Motor neuron (in vitro differentiated cells): Measurements from ENCODE around the gene ST3GAL4. TPM values are rescaled to one million over a fixed set of nuclear protein-coding genes. Genes with fewer than 3 reads are reported as not detected.
A peak's percentile ranks its signal among the peaks of the same experiment; 100 is the strongest.

Source experiments
- ATAC-seq, 8 experiments: fragments of 200-7000 bp; cut with Tn5 transposase; replicated peaks in 6 of 8; 2 replicates each; pipeline ENCODE4 v1.8.0; 2021; ENCODE audit warnings: mild to moderate bottlenecking in 8 of 8, moderate library complexity in 8 of 8
- H3K27ac ChIP-seq, 2 donors: fragments of 250-450 bp; sonication (Bioruptor Pico); 2 replicates each; pipeline ENCODE4 v1.9.0; 2021; ENCODE audit warnings: antibody characterized with exemption in 2 of 2, mild to moderate bottlenecking in 2 of 2, moderate library complexity in 1 of 2
- H3K4me1 ChIP-seq, 2 donors: fragments of 250-450 bp; sonication (Bioruptor Pico); replicated peaks in 1 of 2; 2 replicates each; pipeline ENCODE4 v1.6.1; 2021; ENCODE audit warnings: antibody characterized with exemption in 2 of 2, mild to moderate bottlenecking in 2 of 2, moderate library complexity in 1 of 2
- H3K4me3 ChIP-seq, 5 donors: fragments of 250-450 bp; sonication (Bioruptor Pico); 2 replicates each; pipeline ENCODE4 v1.9.0; 2021; ENCODE audit warnings: antibody characterized with exemption in 5 of 5, mild to moderate bottlenecking in 5 of 5, moderate library complexity in 4 of 5
- WGBS, 10 experiments: fragments of 450-650 bp; shearing (Covaris generic); methylation state at CpG; one replicate each; pipeline ENCODE4 v1.0.0; 2022; 5-methylcytosine and 5-hydroxymethylcytosine counted together
- in situ Hi-C, 9 experiments: fragments of 400-800 bp; cut with MboI; loops; one replicate each; pipeline ENCODE4 v1.15.0; 2021; ENCODE audit warnings: low sequenced_read_pairs in 9 of 9, low pct_unique_long_range_greater_than_20kb in 2 of 9; ENCODE audit not compliant: unreplicated experiment in 9 of 9
- total RNA-seq, 8 experiments: library from RNA; unstranded; fragments of 300-600 nt; gene quantifications; 2 replicates each; pipeline versions ENCODE4 v1.2.3 to v1.2.4, GENCODE V29; 2022

ST3GAL4 gene
- total RNA-seq, 8 experiments from 2014 or later = 5.6 to 98.9 (median 11.3) TPM

DNA sequence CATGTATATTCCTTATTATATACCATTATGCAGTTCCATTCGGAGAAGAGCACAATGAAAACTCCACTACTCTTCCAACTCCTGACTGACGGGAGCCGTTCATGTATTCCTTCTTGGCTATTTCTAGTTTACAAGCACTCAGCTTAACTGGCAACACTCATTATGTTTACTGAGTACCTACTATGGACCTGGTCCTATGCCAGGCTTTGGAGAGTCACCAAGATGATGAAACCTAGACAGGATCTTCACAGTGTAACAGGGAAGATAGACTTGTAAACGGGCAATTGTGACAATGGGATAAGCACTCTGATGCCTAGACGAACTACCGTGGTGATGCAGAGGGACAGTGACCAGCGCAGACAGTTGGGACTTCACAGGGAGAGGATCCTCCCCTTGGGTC lies 22.3 kb upstream of the ST3GAL4 start:
- Histone ChIP-seq H3K4me1 (peaks cover 6 to 10% of the 10 kb centered on the region in 2 donors), H3K27ac (no peak overlapping the region), H3K4me3 (no peak overlapping the region)
- WGBS, 10 experiments = 80 to 100% (median 93%) methylated on average over 1 to 7 of the region's 7 CpGs; no CpG with 5 or more reads in 2 of the 10 experiments
- ATAC-seq = no peak
- in situ Hi-C loops = no loop called here

DNA sequence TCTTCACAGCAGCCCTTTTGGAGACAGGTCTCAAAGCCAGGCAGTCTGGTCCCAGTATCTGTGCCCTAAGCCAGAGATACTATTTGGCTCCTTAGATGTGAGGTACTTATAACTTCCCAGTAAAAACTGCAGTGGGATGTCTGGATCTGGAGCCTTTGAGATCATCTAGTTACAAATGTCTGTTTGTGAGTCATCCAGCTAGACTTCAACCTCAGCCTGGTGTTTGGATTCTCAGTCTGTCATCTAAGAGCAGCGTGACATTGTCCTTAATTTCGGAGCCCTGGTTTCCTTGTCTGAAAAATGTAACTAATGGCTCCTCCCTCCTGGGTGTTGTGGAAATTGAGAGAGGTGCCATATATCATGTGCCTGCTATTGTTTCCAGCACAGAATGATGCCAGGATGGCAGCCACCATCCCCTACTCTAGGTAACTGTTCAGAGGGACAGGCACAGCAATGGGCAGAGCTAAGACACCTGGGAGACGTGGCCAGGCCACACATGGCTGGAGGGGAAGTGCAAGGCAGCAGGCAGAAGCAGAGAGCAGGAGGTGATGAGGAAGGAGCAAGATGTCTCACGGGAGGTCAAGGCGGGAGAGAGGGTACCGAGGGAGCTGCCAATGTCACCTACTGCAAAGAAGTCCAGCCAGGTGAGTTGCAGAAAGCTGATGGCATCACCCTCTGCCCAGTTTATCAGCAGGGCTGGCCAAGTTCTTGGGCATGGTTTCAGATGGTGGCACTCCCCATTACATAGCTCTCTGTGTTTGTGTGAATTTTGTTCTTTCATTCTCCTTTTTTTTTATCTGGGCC lies 20.6 kb upstream of the ST3GAL4 start:
- in situ Hi-C loops = no loop called here
- 17 to 94% (median 83%) methylated on average over 1 to 6 of the region's 6 CpGs; no CpG with 5 or more reads in 4 of the 10 experiments for WGBS, 10 experiments
- ATAC-seq = peak in 1 of 8 experiments; percentile 30
- Histone ChIP-seq H3K4me3 (no peak overlapping the region), H3K4me1 (peaks cover 9 to 16% of the 10 kb centered on the region in 2 donors), H3K27ac (no peak overlapping the region)

DNA sequence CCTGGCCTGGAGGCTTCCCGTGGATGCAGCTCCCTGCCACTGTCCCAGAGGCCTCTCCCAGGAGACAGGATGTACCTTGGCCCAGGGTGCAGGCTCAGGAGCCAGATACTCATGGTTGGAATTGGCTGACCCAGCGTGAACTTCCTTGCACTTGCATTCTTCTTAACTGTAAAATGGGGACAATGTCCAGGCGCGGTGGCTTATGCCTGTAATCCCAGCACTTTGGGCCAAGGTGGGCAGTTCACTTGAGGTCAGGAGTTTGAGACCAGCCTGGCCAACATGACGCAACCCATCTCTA lies 20.1 kb upstream of the ST3GAL4 start:
- in situ Hi-C loops = no loop called here

DNA sequence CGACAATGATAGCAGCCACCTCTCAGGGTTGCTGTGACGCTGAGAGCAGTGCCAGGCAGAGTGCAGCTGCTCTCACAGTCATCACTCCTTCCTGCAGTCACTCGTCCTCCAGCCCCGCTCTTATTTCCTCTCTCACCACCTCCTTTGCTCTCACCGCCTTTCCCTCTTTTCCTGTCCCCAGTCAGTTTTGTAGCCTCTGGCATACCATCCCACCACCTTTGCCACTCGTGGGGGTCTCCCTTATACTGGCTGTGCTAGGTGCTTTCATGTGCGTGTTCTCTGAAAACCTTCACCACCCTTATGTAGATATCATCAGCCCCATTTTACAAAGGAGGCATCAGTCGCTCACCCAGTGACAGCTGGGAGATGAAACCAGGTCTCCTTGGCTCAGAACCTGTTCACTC lies 19.3 kb upstream of the ST3GAL4 start:
- H3K4me1 ChIP-seq = peaks cover 14 to 21% of the 10 kb centered on the region in 2 donors
- H3K27ac ChIP-seq = no peak overlapping the region
- WGBS, 10 experiments = 55 to 92% (median 83%) methylated on average over 1 to 8 of the region's 8 CpGs
- no peak overlapping the region for H3K4me3 ChIP-seq
- no peak for ATAC-seq
- in situ Hi-C loops = no loop called here

More for the DNA sequence above, 20.1 kb upstream of the ST3GAL4 start:
- Histone ChIP-seq H3K4me3 (no peak overlapping the region), H3K27ac (no peak overlapping the region), H3K4me1 (peaks cover 14 to 21% of the 10 kb centered on the region in 2 donors)
- no peak for ATAC-seq
- WGBS, 10 experiments = 89 to 100% (median 100%) methylated on average over 1 to 4 of the region's 5 CpGs; no CpG with 5 or more reads in 4 of the 10 experiments

DNA sequence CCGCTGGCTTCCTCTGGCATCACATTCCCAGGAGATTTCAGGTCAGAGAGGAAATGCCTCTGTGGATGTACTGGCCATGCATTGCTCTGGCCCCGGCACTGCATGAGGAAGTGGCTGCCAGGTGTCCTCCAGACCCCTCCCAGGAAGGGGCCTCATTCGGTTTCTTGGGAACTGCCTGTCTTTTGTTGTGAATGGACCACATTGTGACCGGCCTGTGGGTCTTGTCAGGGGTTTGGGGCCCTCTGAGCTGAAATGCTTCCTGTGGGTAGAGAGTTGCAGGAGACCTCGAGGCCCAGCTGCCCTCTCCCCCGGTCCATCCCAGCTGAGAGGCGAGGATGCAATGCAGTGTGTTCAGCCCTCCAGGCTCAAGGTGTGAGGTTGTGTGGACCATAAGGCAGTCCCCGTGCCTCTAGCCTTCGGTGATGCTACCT lies 18.8 kb upstream of the ST3GAL4 start:
- Histone ChIP-seq H3K4me3 (no peak overlapping the region), H3K27ac (no peak overlapping the region), H3K4me1 (peaks cover 14 to 21% of the 10 kb centered on the region in 2 donors)
- in situ Hi-C loops = no loop called here
- WGBS, 10 experiments = 42 to 100% (median 90%) methylated on average over 1 to 4 of the region's 9 CpGs; no CpG with 5 or more reads in 4 of the 10 experiments
- peak in 4 of 8 experiments; percentile 5 to 41 (median 22) for ATAC-seq

DNA sequence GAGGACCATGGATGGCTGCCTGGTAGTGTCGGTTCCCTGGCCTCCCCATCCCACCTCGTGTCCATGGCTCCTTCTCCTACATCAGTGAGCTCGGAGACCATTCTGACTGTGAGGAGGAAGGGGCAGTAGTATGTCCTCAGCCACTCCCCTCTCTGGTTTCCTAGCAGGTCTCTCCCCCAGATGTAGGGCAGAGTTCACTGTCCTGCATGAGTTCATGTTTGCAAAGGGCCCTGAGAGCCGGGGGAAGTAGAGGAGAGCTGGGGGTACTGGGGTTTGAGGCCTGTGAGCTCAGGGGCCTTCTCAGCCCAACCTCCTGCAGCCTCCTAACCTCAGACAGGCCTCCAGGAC lies 18.4 kb upstream of the ST3GAL4 start:
- Histone ChIP-seq H3K27ac (no peak overlapping the region), H3K4me1 (peaks cover 14 to 21% of the 10 kb centered on the region in 2 donors), H3K4me3 (no peak overlapping the region)
- ATAC-seq = no peak
- 60 to 100% (median 83%) methylated on average over 1 to 3 of the region's 4 CpGs; no CpG with 5 or more reads in 6 of the 10 experiments for WGBS, 10 experiments
- in situ Hi-C loops = no loop called here

DNA sequence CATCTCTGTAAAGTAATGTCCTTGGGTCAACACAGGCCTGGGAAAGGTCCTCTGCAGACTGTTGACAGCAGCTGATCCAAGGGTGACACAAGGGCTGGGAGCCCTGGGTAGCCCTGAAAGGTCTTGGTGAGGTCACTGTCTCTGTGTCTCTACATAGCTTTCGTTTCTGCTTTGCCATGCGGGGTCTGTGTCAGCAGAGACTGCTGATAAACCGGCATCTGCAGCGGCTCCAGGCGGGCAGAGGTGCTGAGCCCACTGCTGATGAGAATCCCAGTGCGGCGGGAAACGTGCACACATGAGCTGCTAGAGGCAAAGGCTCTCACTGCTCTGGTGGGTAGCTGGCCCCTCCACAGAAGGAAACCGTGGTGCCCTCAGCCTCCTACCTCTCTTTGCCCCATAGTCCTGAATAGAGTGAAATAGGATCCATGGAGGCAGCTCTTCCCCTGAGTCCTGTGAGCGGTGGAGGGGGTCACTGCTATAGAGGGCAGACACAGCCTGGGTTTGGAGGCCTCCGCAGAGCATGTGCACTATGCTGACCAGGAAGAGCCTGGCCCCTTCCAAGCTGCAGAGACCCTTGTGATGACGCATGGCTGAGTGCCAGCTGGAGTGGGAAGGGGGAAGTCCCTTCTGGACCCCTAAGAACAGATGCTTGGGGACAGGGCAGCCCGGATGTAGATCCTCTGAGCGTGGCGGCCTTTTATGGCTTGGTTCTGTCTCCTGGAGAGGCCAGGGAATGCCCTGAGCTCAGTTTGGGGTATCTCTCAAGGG lies 17.8 kb upstream of the ST3GAL4 start:
- 91 to 100% (median 100%) methylated on average over 1 to 9 of the region's 15 CpGs; no CpG with 5 or more reads in 7 of the 10 experiments for WGBS, 10 experiments
- in situ Hi-C loops = no loop called here
- ATAC-seq = no peak
- H3K4me1 ChIP-seq = peaks cover 14 to 21% of the 10 kb centered on the region in 2 donors
- H3K27ac ChIP-seq = no peak overlapping the region
- no peak overlapping the region for H3K4me3 ChIP-seq

DNA sequence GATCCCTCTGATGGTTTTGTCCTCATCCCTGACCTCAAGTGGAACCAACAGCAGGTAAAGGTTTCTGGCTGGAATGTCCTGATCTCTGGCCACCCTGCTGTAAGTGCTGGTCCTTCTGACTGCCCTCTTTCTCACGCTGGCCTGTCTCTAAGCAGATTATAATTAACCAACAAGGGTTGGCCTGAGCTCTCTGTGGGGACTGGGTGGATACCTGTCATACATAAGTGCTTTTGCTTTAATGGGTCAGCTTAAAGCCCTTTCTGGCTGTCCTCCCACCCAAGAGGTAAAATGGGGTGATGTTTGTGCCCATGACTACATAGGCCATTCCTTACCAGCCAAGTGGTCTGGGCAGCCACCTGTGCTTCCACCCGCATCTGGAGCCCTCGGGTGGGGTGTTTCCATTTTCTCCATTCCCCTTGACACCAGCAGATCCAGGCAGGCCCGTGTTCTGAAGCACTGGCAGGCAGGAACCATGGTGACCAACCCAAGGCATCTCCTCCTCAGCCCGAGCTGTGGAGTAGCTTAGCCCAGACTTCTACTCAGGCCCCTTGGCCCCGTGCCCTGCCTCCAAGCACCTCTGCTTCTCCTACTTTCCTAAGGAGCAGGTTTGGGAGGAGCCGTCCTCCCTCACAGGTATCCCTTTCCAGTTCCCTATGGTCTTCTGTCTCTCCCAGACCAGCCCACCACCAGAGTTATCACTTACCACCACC lies 17.0 kb upstream of the ST3GAL4 start:
- ATAC-seq = no peak
- in situ Hi-C loops = no loop called here
- H3K4me1 ChIP-seq = peaks cover 14 to 21% of the 10 kb centered on the region in 2 donors
- 40 to 94% (median 89%) methylated on average over 1 to 5 of the region's 7 CpGs; no CpG with 5 or more reads in 6 of the 10 experiments for WGBS, 10 experiments
- H3K27ac ChIP-seq = no peak overlapping the region
- no peak overlapping the region for H3K4me3 ChIP-seq

DNA sequence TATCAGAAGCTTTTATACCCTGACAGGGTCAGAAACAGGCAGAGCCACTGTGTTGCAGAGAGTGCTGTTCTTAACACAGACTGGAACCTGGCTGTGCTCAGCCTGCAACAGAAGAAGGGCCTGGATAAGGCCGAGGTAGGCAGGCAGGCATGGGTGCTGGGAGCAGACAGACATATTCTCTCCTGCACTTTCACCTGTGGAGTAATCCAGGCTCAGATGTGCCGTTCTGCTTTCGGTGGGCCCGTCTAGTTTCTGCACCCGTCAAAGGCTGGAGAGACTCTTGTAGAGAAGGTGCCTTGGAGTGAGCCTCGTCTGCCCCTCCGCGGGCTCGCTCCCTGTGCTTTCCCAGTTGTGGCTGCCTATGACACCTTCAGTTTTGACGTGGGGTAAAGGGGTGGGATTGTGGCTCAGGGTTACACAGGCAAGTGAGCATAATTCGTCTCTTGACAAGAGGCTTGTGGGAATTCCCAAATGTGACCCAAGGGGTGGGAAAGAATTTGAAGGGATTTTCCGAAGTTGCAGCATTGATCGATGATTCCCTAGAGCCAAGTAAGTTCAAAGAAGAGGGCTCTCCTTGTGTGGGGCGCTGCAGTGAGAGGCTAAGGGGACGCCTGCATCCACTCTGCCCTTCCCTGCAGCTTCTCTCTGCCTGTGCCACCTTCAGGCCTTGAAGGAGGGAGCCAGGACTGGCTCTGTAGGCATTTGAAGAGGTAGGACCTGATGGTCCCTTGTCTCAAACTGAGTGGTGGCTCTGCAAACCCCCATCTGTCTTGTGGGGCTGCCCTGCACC lies 16.2 kb upstream of the ST3GAL4 start:
- Histone ChIP-seq H3K27ac (no peak overlapping the region), H3K4me1 (peaks cover 14 to 21% of the 10 kb centered on the region in 2 donors), H3K4me3 (no peak overlapping the region)
- ATAC-seq = peak in 3 of 8 experiments; percentile 0 to 9 (median 1)
- 66 to 100% (median 81%) methylated on average over 1 to 10 of the region's 15 CpGs; no CpG with 5 or more reads in 4 of the 10 experiments for WGBS, 10 experiments
- in situ Hi-C loops = no loop called here

DNA sequence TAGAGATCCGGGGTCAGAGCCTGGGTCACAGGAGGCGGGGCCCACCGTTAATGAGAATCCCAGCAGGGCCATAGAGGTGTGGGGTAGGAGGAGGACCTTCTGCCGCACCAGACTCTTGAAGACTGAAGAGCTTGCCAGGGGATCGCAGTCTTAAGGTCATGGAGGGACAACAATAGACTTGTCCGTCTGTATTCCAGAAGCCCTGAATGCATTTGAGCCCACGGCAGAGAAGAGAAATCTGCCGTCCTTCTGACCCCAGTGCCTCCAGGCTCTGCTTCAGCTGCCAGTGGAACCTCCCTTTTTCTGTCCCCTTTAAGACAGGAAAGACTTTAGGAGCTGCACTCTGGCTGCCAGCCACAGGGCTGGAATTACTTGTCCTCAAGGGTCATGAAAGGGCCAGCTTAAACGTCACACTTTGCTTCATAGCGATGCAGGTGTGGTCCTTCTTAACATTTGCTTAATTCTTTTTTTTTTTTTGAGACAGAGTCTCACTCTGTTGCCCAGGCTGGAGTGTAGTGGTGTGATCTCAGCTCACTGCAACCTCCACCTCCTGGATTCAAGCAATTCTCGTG lies 15.5 kb upstream of the ST3GAL4 start:
- in situ Hi-C loops = no loop called here
- no peak overlapping the region for H3K27ac ChIP-seq
- 6 to 60% (median 49%) methylated on average over 1 to 7 of the region's 11 CpGs; no CpG with 5 or more reads in 6 of the 10 experiments for WGBS, 10 experiments
- H3K4me1 ChIP-seq = peaks cover 14 to 24% of the 10 kb centered on the region in 2 donors
- ATAC-seq = peak in 4 of 8 experiments; percentile 28 to 82 (median 74)
- no peak overlapping the region for H3K4me3 ChIP-seq

DNA sequence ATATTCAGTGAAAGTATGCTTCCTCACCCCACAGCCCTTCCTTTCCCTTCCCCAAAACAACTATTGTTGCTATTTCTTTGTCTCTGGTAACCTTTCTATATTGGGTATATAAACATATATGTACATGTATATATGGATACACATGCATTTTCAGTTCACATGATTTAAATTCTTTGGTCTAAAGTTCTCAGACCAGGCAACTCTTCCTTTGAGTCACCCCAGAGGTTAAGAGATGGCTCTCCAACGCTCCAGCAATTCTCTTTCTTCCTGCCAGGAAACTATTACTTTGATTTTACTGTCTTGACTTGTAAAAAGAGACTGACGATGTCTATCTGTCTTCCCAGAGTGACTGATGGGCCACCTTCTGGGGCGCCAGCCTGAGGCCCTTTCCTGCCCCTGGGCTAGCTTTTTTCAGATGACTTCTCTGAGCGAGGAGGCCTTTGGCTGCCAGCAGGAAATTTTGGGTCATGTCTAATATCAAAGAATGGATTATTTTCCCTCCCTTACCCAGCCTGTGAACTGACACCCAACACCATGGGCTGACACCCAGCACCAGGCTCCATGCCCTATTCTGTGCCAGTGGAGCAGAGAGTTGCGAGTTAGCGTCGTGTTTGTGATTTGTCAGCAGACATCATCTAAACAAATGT lies 14.4 kb upstream of the ST3GAL4 start:
- in situ Hi-C loops = no loop called here

More for the DNA sequence above, 14.4 kb upstream of the ST3GAL4 start:
- no peak overlapping the region for H3K4me3 ChIP-seq
- no peak overlapping the region for H3K27ac ChIP-seq
- 0 to 100% (median 85%) methylated on average over 1 to 6 of the region's 7 CpGs; no CpG with 5 or more reads in 2 of the 10 experiments for WGBS, 10 experiments
- no peak for ATAC-seq
- H3K4me1 ChIP-seq = peaks cover 14 to 23% of the 10 kb centered on the region in 2 donors
